ENCODE results near the gene WDFY2. TPM values are rescaled to one million over a fixed set of nuclear protein-coding genes. Genes with fewer than 3 reads are reported as not detected.
A peak's percentile ranks its signal among the peaks of the same experiment; 100 is the strongest.

Gene WDFY2
- total and polyA plus RNA-seq, 2 of the 13 experiments (the other 11 are each of a cell fraction or from before 2014, with no cell fraction given) = 22.6 to 27.0 TPM

- TF ChIP-seq ZNF770 (CRISPR knock-in tag; IDR thresholded peaks at IDR 0.05) = no peak; the same call in 1 of the 2 replicates
- TF ChIP-seq FOXK2 (IDR thresholded peaks at IDR 0.05) = no peak
- no peak for TF ChIP-seq ARNT (IDR thresholded peaks at IDR 0.05)
- TF ChIP-seq ZNF446 (CRISPR knock-in tag; IDR thresholded peaks at IDR 0.05) = no peak
- peak; percentile 44; the same call in 1 of the 2 replicates for TF ChIP-seq ZBTB20 (CRISPR knock-in tag; IDR thresholded peaks at IDR 0.05; ENCODE audit: borderline replicate concordance, low read depth)
- peak; percentile 85; the same call in 1 of the 2 replicates for TF ChIP-seq ZNF619 (CRISPR knock-in tag; IDR thresholded peaks at IDR 0.05)
- peak; percentile 22; the same call in 1 of the 2 replicates for TF ChIP-seq NFKBIZ (CRISPR knock-in tag; IDR thresholded peaks at IDR 0.05)
- peak; percentile 42; the same call in 1 of the 2 replicates for TF ChIP-seq GABPB1 (CRISPR knock-in tag; IDR thresholded peaks at IDR 0.05)
- no peak for TF ChIP-seq ZNF737 (CRISPR knock-in tag; IDR thresholded peaks at IDR 0.05; ENCODE audit: borderline replicate concordance)
- peak; percentile 66 for TF ChIP-seq HOXA3 (CRISPR knock-in tag; IDR thresholded peaks at IDR 0.05)
- TF ChIP-seq NFATC3 (CRISPR knock-in tag; IDR thresholded peaks at IDR 0.05) = no peak
- TF ChIP-seq ZNF740 (CRISPR knock-in tag; IDR thresholded peaks at IDR 0.05) = no peak
- peak; percentile 17; the same call in 1 of the 2 replicates for TF ChIP-seq BHLHE40 (IDR thresholded peaks at IDR 0.05; ENCODE audit: low read length)
- TF ChIP-seq HNF4A (CRISPR knock-in tag; IDR thresholded peaks at IDR 0.05) = peak; percentile 67
- peak; percentile 88 for TF ChIP-seq HDAC1 (CRISPR knock-in tag; IDR thresholded peaks at IDR 0.05)
- peak; percentile 45; the same call in 1 of the 2 replicates for TF ChIP-seq STAG1 (CRISPR knock-in tag; IDR thresholded peaks at IDR 0.05)
- peak; percentile 81 for TF ChIP-seq DPF2 (CRISPR knock-in tag; IDR thresholded peaks at IDR 0.05; ENCODE audit: borderline replicate concordance, low read depth)
- peak; percentile 93 for TF ChIP-seq HDAC2 (CRISPR knock-in tag; IDR thresholded peaks at IDR 0.05)
- TF ChIP-seq, protein P1, sequence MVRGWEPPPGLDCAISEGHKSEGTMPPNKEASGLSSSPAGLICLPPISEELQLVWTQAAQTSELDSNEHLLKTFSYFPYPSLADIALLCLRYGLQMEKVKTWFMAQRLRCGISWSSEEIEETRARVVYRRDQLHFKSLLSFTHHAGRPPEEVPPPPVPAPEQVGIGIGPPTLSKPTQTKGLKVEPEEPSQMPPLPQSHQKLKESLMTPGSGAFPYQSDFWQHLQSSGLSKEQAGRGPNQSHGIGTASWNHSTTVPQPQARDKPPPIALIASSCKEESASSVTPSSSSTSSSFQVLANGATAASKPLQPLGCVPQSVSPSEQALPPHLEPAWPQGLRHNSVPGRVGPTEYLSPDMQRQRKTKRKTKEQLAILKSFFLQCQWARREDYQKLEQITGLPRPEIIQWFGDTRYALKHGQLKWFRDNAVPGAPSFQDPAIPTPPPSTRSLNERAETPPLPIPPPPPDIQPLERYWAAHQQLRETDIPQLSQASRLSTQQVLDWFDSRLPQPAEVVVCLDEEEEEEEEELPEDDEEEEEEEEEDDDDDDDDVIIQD (CRISPR knock-in tag; IDR thresholded peaks at IDR 0.05; ENCODE audit: low read depth) = peak; percentile 91
- TF ChIP-seq ONECUT2 (CRISPR knock-in tag; IDR thresholded peaks at IDR 0.05) = peak; percentile 64
- peak; percentile 62; the same call in 1 of the 2 replicates for TF ChIP-seq ZNF232 (CRISPR knock-in tag; IDR thresholded peaks at IDR 0.05; ENCODE audit: borderline replicate concordance)
- TF ChIP-seq IKZF4 (CRISPR knock-in tag; IDR thresholded peaks at IDR 0.05; ENCODE audit: borderline replicate concordance, low read depth, not compliant biosample characterization) = no peak
- no peak for TF ChIP-seq NPAS2 (CRISPR knock-in tag; IDR thresholded peaks at IDR 0.05; ENCODE audit: borderline replicate concordance)
- peak; percentile 66 for TF ChIP-seq ZNF350 (CRISPR knock-in tag; IDR thresholded peaks at IDR 0.05; ENCODE audit: borderline replicate concordance, low read depth)
- no peak for TF ChIP-seq HOXA7 (CRISPR knock-in tag; IDR thresholded peaks at IDR 0.05)
- TF ChIP-seq YEATS2 (CRISPR knock-in tag; IDR thresholded peaks at IDR 0.05; ENCODE audit: borderline replicate concordance) = no peak
- no peak for TF ChIP-seq MBNL3 (CRISPR knock-in tag; conservative IDR thresholded peaks at IDR 0.05)
- TF ChIP-seq ZNF251 (CRISPR knock-in tag; IDR thresholded peaks at IDR 0.05) = no peak
- no peak; the same call in 1 of the 2 replicates for TF ChIP-seq YEATS4 (CRISPR knock-in tag; IDR thresholded peaks at IDR 0.05; ENCODE audit: borderline replicate concordance)
Observed at GRCh38 chr13:51620165-51620983, 36.1 kb downstream of the WDFY2 start (continued).

Data from HepG2 (cell line).